HPDE6-E6E7 (cell line): ENCODE results near the gene BCAN.

Source experiments
- DNase-seq: peaks from one replicate; pipeline ENCODE4 v3.0.0; 2011; ENCODE audit warnings: missing footprints; ENCODE audit errors: extremely low spot score

Gene BCAN

DNA sequence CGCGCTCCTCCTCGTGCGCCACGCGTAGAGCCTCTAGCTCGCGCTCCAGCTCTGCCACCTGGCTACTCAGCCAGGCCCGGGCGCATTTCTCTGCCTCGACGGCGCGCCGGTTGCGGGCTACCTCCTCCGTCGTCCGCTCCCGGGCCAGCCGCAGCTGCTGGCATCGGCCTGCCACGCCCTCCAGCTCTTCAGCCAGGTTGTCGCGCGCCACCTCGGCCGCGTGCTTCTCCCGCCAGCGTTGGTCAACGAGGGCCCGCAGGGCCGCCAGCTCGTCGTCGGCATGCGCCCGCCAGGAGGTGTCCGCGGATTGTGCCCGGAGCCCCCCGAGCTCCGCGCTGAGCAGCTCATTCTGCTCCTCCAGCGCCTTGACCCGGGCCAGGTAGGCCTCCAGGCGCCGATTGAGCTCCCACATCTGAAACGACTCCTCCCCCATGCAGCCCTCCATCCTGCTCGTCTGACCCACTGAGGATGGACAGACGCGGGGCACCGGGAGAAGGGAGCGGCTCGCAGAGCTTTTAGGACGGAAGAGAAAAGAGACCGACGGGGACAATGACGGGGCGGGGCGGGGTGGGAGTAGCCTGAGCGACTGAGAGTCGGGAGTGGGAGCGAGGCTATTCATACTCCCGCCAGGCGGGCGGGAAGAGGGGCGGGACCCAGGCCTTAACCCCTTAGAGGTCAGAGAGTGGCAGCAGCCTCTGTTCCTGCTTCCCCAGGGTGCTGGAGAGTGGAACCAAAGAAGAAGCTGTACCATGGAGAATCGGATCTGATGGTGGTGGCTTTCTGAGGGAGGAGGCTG is 35.1 kb downstream of the BCAN start, which contains the start of gene NES:
NES (minus strand) TSS at position 588 of the 796 bp plus-strand sequence; CDS start at position 445, 143 bp downstream.
- DNase-seq = no peak

- peak; percentile 58 for DNase-seq
These were observed 36.0 kb downstream of the BCAN start for GRCh38 chr1:156677616-156678596.

GRCh38 chr1:156680056-156680455 is 38.1 kb downstream of the BCAN start:
- DNase-seq = no peak

- DNase-seq = no peak
These were observed 39.5 kb downstream of the BCAN start for GRCh38 chr1:156681196-156681960.

GRCh38 chr1:156682166-156682890 is 40.4 kb downstream of the BCAN start:
- no peak for DNase-seq

DNA sequence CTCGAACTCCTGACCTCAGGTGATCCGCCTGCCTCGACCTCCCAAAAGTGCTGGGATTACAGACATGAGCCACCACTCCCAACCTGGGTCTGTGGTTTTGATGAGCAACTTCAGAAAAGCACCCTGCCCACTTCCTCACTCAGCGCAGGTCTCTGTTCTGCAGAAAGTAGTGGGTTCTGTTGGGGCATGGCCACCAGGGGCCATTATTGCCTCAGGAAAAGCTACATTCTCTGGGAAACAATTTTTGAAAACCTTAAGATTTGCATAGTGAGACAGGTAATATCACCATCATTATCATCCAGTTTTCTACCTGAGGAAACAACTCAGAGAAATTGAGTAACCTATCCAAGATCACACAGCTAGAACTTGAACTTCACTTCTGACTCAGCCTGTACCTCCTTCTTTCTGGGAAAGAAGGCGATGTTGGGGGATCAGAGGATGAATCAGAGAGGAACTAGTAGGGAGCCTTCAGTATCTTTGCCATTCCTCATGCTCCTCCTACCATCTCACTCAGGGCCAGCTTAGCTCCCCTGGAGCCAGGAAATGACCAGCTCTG is 42.4 kb downstream of the BCAN start:
- peak; percentile 74 for DNase-seq

GRCh38 chr1:156689035-156689952 is 47.4 kb downstream of the BCAN start:
- DNase-seq = peak; percentile 77

DNA sequence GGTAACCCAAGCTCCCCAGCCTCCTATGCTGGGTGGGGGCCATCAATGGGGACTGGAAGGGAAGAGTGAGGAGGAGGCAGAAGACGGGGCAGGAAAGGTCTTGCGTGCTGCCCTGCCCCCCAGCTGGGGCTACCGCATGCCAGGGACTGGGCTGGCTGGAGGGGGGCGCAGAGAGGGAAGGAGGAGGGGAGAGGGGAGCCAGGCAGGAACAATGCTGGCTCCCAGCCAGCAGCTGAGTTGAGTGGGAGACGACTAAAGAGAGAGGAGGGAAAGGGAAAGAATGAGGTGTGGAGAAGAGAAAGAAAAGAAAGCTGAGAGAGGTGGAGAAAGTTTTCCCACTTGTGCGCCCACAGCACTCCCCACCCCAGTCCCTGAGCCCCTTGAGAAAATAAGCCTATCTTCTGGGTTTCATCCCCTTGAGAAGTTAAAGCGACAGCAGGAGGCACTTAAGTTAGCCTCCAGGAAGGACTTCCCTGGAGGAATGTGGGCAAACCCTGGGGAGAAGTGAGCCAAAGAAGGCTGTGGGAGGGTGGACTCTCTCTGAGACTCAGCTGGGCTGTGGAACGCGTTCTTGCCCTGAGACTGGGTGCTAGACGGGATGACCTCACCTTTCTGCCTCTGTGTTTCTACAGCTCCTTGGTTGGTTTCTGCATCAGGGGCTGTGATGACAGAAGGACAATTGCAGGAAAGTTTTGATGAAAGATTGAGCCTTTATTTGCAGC is 48.2 kb downstream of the BCAN start:
- no peak for DNase-seq

DNA sequence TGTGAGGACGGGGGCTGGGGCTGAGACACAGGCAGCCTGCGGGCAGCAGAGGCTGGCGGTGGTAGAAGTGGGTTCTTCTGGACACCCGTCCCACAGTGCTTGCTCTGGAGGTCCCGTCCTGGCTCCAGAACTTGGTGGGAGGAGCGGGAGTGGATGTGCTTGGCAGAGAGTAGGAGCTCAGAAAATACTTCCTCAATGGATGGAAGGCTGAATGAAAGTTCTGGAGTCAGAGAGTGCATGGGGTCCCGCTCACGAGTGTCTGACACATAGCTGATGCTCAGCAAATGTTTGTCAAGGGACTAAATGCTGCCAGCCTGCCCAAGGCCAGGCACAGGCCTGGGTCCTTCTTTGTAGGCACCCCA is 48.7 kb downstream of the BCAN start:
- no peak for DNase-seq

- no peak for DNase-seq
These were observed 49.3 kb downstream of the BCAN start for GRCh38 chr1:156691191-156691590.

- DNase-seq = peak; percentile 74
These were observed 49.9 kb downstream of the BCAN start for GRCh38 chr1:156691665-156692440.

GRCh38 chr1:156692441-156692924 is 50.6 kb downstream of the BCAN start:
- no peak for DNase-seq

- peak; percentile 71 for DNase-seq
These were observed 51.3 kb downstream of the BCAN start for GRCh38 chr1:156692925-156693847.

DNA sequence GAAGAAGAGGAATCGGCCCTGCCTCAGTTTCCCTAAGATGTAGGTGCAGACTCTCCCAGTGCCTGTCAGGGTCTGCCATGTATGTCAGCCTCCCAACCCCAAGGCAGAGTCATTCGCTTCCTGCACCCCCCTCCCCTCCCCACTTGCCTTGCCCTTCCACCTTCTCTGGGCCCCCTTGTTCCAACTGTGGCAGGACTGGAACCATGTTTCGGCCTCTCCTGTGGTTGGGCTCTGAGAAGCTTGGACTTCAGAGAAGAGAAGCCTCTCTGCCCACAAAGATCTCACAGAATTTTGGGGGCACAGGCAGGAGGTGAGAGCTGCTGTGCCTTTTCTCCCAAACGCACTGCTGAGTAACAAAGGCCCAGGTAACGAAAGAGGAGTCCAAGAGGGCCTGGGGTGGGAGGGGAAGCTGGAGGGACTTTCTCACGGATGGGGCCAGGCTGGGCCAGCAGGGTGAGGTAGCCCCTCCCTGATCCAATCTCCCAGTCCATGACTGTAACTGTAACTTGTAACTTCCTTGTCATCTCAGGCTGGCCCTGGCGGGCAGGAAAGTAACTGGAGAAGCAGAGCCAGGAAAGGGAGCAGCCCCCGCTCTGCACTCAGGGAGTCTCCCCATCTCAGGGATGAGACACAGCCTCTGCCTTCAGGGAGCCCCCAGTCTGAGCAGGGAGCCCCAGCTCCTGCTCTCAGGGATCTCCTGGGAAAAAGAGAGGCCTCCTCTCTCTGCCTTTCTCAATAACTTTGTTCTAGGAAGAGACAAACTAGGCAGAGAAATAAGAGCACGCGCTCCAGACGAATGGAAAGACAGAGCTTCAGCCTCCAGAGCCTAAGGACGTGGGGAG is 52.2 kb downstream of the BCAN start:
- no peak for DNase-seq

GRCh38 chr1:156694690-156694962 is 52.7 kb downstream of the BCAN start:
- DNase-seq = no peak

- DNase-seq = no peak
These were observed 54.8 kb downstream of the BCAN start for GRCh38 chr1:156696755-156697154.
